CD4-positive, alpha-beta T cell (primary cell): ENCODE results near the gene GNG3. TPM values are rescaled to one million over a fixed set of nuclear protein-coding genes. Genes with fewer than 3 reads are reported as not detected.

Experiments
- ATAC-seq: fragments of 200-7000 bp; cut with Tn5 transposase; one replicate; pipeline ENCODE4 v1.10.0; 2022; ENCODE audit warnings: mild to moderate bottlenecking; ENCODE audit not compliant: poor library complexity
- CTCF ChIA-PET: fragments of 350-600 bp; sonication (Branson Sonifier 250); formaldehyde crosslinking; loops from one replicate; lab custom pipeline; 2021; ENCODE audit warnings: antibody characterized with exemption, inconsistent platforms; lab: Charles Lee
- POLR2A ChIA-PET: fragments of 350-600 bp; sonication (Branson Sonifier 250); formaldehyde crosslinking; loops from one replicate; lab custom pipeline; 2021; ENCODE audit warnings: antibody characterized with exemption, inconsistent platforms; lab: Charles Lee
- DNase-seq, 14 experiments: peaks; one replicate each; pipeline ENCODE4 v3.0.0-alpha.2; 2013 to 2020; ENCODE audit warnings: mixed read lengths in 2 of 14
- H3K27ac ChIP-seq, 2 donors: one replicate each; pipeline versions ENCODE4 v1.5.1 to v1.7.0; 2013; ENCODE audit warnings: low read length in 2 of 2, low read depth in 1 of 2, mild to moderate bottlenecking in 1 of 2
- H3K27me3 ChIP-seq, 2 experiments: 1 replicate in 1 of 2; 2 replicates in 1 of 2; pipeline versions ENCODE4 v1.6.1 to v1.7.0; 2013; ENCODE audit warnings: low read length in 2 of 2, control low read depth in 1 of 2, mild to moderate bottlenecking in 1 of 2, moderate library complexity in 1 of 2; ENCODE audit not compliant: insufficient read depth in 2 of 2, control insufficient read depth in 1 of 2
- H3K36me3 ChIP-seq: one replicate; pipeline ENCODE4 v1.6.1; 2013; ENCODE audit warnings: low read length, control low read depth; ENCODE audit not compliant: insufficient read depth
- H3K4me1 ChIP-seq: one replicate; pipeline ENCODE4 v1.6.1; 2013; ENCODE audit warnings: low read length, control low read depth; ENCODE audit not compliant: insufficient read depth
- H3K4me3 ChIP-seq: one replicate; pipeline ENCODE4 v1.5.1; 2013; ENCODE audit warnings: mild to moderate bottlenecking, low read length, moderate library complexity
- H3K9me3 ChIP-seq, 2 experiments: 1 replicate in 1 of 2; 2 replicates in 1 of 2; pipeline versions ENCODE4 v1.6.1 to v1.7.0; 2013; ENCODE audit warnings: low read length in 2 of 2, mild to moderate bottlenecking in 2 of 2, control low read depth in 1 of 2, moderate library complexity in 1 of 2; ENCODE audit not compliant: control insufficient read depth in 1 of 2, insufficient read depth in 1 of 2
- H3K27ac Mint-ChIP-seq: one replicate; pipeline ENCODE4 v1.8.0; 2020; ENCODE audit warnings: mixed read lengths
- H3K27me3 Mint-ChIP-seq: one replicate; pipeline ENCODE4 v1.8.0; 2021; ENCODE audit warnings: mixed read lengths
- H3K36me3 Mint-ChIP-seq: one replicate; pipeline ENCODE4 v1.8.0; 2021; ENCODE audit warnings: low read depth, mixed read lengths
- H3K4me1 Mint-ChIP-seq: one replicate; pipeline ENCODE4 v1.8.0; 2021; ENCODE audit warnings: low read depth, mixed read lengths
- H3K4me3 Mint-ChIP-seq: one replicate; pipeline ENCODE4 v1.8.0; 2020; ENCODE audit warnings: mild to moderate bottlenecking, mixed read lengths
- H3K9me3 Mint-ChIP-seq: one replicate; pipeline ENCODE4 v1.8.0; 2020; ENCODE audit warnings: mixed read lengths
- intact Hi-C, 2 experiments: fragments of 100-400 bp; cut with DNase I in 1 of 2; cut with micrococcal nuclease in 1 of 2; formaldehyde crosslinking; loops; one replicate each; pipeline versions ENCODE4 v1.15.1 to v1.9.0; 2023 to 2025; cut with DNase I, micrococcal nuclease
- total RNA-seq, 174 experiments: library from RNA in 2 of 174; stranded (reverse) in 2 of 174; gene quantifications; one replicate each; pipeline ENCODE4 v1.2.3 and lab custom pipeline; 2021 to 2026
- TF ChIP-seq, protein P1 (sequence below): fragments of 200-600 bp; IDR thresholded peaks from one replicate; pipeline ENCODE4 v1.8.0; 2022; ENCODE audit warnings: antibody characterized with exemption, mild to moderate bottlenecking

GNG3 gene
- total RNA-seq, 2 experiments from 2014 or later: not detected

DNA sequence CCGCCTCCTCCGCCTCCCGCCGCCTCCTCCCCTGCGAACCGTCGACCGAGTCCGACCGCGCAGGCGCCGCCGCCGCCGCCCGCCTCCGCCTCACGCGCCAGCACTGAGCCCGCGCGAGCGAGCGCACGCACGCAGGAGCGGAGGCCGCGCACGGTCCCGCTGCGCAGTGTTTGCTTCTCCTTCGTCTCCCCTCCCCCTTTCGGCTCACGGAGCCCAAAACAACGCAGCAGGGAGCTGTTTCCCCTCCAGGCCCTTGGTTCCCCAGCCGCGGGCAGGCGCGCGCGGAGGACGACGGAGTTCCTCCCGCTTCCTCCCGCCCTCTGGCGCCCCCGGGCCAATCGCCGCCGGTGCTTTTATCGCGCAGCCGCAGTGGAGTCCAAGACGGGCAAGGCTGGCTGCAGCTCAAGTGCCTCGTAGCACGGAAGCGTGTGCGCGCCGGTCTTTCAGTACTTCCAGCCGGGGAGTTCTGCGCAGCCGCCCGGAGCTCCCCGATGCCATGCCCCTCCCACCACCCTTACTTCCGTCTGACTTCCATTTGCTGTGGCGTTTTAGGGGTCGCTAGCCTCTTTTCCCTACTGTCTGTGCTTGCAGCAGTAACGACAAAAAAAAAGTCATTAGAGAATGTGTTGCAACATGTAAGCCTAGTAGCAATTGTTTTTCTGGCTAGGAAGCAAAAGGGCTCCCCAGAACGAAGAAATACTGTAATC lies 19.8 kb downstream of the GNG3 start, which contains the start of gene HNRNPUL2:
TSS of gene HNRNPUL2 (minus strand) at position 293 of the 707 bp plus-strand sequence. CDS start 301 bp downstream, outside the sequence.
- H3K9me3 ChIP-seq: no peaks in the 10 kb centered on the region
- peak within 1 kb of the TSS; percentile 65 for H3K4me3 ChIP-seq

DNA sequence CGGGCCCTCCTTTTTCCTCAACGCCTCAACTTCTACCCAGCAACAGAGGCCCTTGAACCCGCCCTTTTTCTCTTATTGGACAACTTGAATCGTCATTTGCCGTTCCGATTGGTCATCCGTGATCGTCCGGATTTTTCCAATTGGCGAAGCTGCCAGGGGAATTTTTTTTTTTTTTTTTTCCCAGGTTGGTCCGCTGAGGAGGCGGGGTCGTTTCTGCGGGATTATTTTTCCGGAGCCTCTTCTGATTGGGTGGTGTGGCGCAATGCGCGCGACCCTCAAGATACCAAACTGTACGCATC lies 20.3 kb downstream of the GNG3 start:
- peak overlapping the region; percentile 65 for H3K4me3 ChIP-seq
- peaks cover 58% of the 10 kb centered on the region for H3K4me1 ChIP-seq
- Mint-ChIP-seq H3K9me3 (no peaks in the 10 kb centered on the region), H3K36me3 (peaks cover 73% of the 10 kb centered on the region), H3K27ac (peak overlapping the region; percentile 98), H3K4me1 (peaks cover 69% of the 10 kb centered on the region), H3K27me3 (no peaks in the 10 kb centered on the region), H3K4me3 (peak overlapping the region; percentile 93)
- ATAC-seq (peak; percentile 56), DNase-seq (peak; percentile 63 to 97 (median 74))
- TF ChIP-seq, protein P1, sequence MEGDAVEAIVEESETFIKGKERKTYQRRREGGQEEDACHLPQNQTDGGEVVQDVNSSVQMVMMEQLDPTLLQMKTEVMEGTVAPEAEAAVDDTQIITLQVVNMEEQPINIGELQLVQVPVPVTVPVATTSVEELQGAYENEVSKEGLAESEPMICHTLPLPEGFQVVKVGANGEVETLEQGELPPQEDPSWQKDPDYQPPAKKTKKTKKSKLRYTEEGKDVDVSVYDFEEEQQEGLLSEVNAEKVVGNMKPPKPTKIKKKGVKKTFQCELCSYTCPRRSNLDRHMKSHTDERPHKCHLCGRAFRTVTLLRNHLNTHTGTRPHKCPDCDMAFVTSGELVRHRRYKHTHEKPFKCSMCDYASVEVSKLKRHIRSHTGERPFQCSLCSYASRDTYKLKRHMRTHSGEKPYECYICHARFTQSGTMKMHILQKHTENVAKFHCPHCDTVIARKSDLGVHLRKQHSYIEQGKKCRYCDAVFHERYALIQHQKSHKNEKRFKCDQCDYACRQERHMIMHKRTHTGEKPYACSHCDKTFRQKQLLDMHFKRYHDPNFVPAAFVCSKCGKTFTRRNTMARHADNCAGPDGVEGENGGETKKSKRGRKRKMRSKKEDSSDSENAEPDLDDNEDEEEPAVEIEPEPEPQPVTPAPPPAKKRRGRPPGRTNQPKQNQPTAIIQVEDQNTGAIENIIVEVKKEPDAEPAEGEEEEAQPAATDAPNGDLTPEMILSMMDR: no peak
- H3K27ac ChIP-seq: peak overlapping the region; percentile 93 to 97
- H3K27me3 ChIP-seq: no peaks in the 10 kb centered on the region
- peaks cover 25% of the 10 kb centered on the region for H3K36me3 ChIP-seq
- CTCF ChIA-PET: interaction anchor here (0.7 to 8.3 kb wide), 5 partner anchors 18 to 154 kb away, joined by 3 to 44 read pairs (median 12); partner anchors contain the start of genes SLC3A2, TMEM179B and ZBTB3
- intact Hi-C loops: loop anchor here (1.0 to 5.0 kb wide), 11 partner anchors 19 to 135 kb away; partner anchors contain the start of genes TAF6L (in 2 of the 2), LBHD1 (in 1 of the 2), NXF1 (in 1 of the 2) and ZBTB3 (in 1 of the 2)
- H3K9me3 ChIP-seq: no peaks in the 10 kb centered on the region
- POLR2A ChIA-PET: interaction anchor here (0.6 to 7.9 kb wide), 50 partner anchors 9 to 1590 kb away, joined by 3 to 228 read pairs (median 6); partner anchors contain the start of genes B3GAT3, BSCL2, C11orf98 and CSKMT

More for the DNA sequence above, 19.8 kb downstream of the GNG3 start, which contains the start of gene HNRNPUL2:
- peak; percentile 80 for ATAC-seq
- Histone ChIP-seq H3K4me1 (peaks cover 54% of the 10 kb centered on the region), H3K27ac (peak within 1 kb of the TSS; percentile 93 to 97), H3K36me3 (peaks cover 30% of the 10 kb centered on the region), H3K27me3 (no peaks in the 10 kb centered on the region)
- CTCF ChIA-PET: interaction anchor here (0.5 to 8.3 kb wide), 6 partner anchors 18 to 154 kb away, joined by 3 to 44 read pairs (median 8); partner anchors contain the start of genes SLC3A2, TMEM179B and ZBTB3
- POLR2A ChIA-PET: interaction anchor here (0.6 to 7.9 kb wide), 51 partner anchors 8 to 1590 kb away, joined by 3 to 228 read pairs (median 6); partner anchors contain the start of genes B3GAT3, BSCL2, C11orf98 and CSKMT
- Mint-ChIP-seq H3K9me3 (no peaks in the 10 kb centered on the region), H3K27ac (peak within 1 kb of the TSS; percentile 98), H3K36me3 (peaks cover 76% of the 10 kb centered on the region), H3K27me3 (no peaks in the 10 kb centered on the region), H3K4me1 (peaks cover 72% of the 10 kb centered on the region), H3K4me3 (peak within 1 kb of the TSS; percentile 93)
- DNase-seq: peak; percentile 96 to 100 (median 98)
- intact Hi-C loops: loop anchor here in 1 of 2 experiments (1.0 to 5.0 kb wide), 4 partner anchors 18 to 115 kb away; partner anchors contain the start of genes LBHD1 and TAF6L
- TF ChIP-seq, protein P1: no peak
